OCI-LY3 (cell line): ENCODE data around the gene PNLIPRP1.

Source experiments
- H2AFZ ChIP-seq: fragments of 200-600, 300-600 bp; shearing (Covaris generic); 2 replicates; pipeline ENCODE4 v1.6.0; 2014; ENCODE audit warnings: antibody characterized with exemption, low read depth, low read length
- H3K27ac ChIP-seq: fragments of 200-600, 300-600 bp; sonication (generic); 2 replicates; pipeline ENCODE4 v1.5.1; 2014; ENCODE audit warnings: mild to moderate bottlenecking, low read length, moderate library complexity, mixed read lengths
- H3K27me3 ChIP-seq: fragments of 200-600, 300-600 bp; sonication (generic); 2 replicates; pipeline ENCODE4 v1.6.1; 2014; ENCODE audit warnings: low read depth, low read length, mixed read lengths
- H3K36me3 ChIP-seq: fragments of 200-600, 300-600 bp; sonication (generic); replicated peaks from 2 replicates; pipeline ENCODE3; 2014; ENCODE audit warnings: low read depth, low read length, mixed read lengths
- H3K4me1 ChIP-seq: fragments of 300-600, 200-600 bp; sonication (generic); 2 replicates; pipeline ENCODE4 v1.6.1; 2014; ENCODE audit warnings: low read length, mixed read lengths
- H3K4me2 ChIP-seq: fragments of 200-600, 300-600 bp; sonication (generic); 2 replicates; pipeline ENCODE4 v1.6.1; 2014; ENCODE audit warnings: low read length, mixed read lengths
- H3K4me3 ChIP-seq: fragments of 300-600, 200-600 bp; sonication (generic); 2 replicates; pipeline ENCODE4 v1.5.1; 2014; ENCODE audit warnings: antibody characterized with exemption, mild to moderate bottlenecking, low read length, moderate library complexity
- H3K79me2 ChIP-seq: fragments of 300-600, 200-600 bp; shearing (Covaris generic); 2 replicates; pipeline ENCODE4 v1.6.1; 2014; ENCODE audit warnings: mild to moderate bottlenecking, low read length, mixed read lengths
- H3K9ac ChIP-seq: fragments of 300-600, 200-600 bp; shearing (Covaris generic); 2 replicates; pipeline ENCODE4 v1.6.0; 2014; ENCODE audit warnings: mild to moderate bottlenecking, low read length, moderate library complexity
- H3K9me3 ChIP-seq: fragments of 200-600, 300-600 bp; shearing (Covaris generic); 2 replicates; pipeline ENCODE4 v1.6.1; 2014; ENCODE audit warnings: low read length, mixed read lengths; ENCODE audit not compliant: insufficient read depth
- H4K20me1 ChIP-seq: fragments of 200-600, 300-600 bp; sonication (generic); 2 replicates; pipeline ENCODE4 v1.6.1; 2016; ENCODE audit warnings: low read length, mixed read lengths; ENCODE audit not compliant: insufficient read depth
- CTCF ChIP-seq: fragments of 200-600, 300-600 bp; sonication (generic); IDR thresholded peaks from 2 replicates; pipeline ENCODE4 v1.5.1; 2014; ENCODE audit warnings: antibody characterized with exemption, low read length, low read depth
- EZH2phosphoT487 ChIP-seq: fragments of 200-600 bp; shearing (Covaris generic); IDR thresholded peaks from 2 replicates; pipeline ENCODE4 v1.6.1; 2018; ENCODE audit warnings: antibody characterized with exemption, mixed run types, low read depth

PNLIPRP1 gene

GRCh38 chr10:116593139-116593740 lies 2.5 kb downstream of the PNLIPRP1 start:
- H2AFZ ChIP-seq = no peak overlapping the region
- H3K4me1 ChIP-seq = no peaks in the 10 kb centered on the region
- H3K79me2 ChIP-seq = no peaks in the 10 kb centered on the region
- no peak for TF ChIP-seq EZH2phosphoT487
- no peak for TF ChIP-seq CTCF
- no peak overlapping the region for H3K27ac ChIP-seq
- H3K9ac ChIP-seq = no peak overlapping the region
- no peaks in the 10 kb centered on the region for H3K27me3 ChIP-seq
- H3K9me3 ChIP-seq = no peaks in the 10 kb centered on the region
- H4K20me1 ChIP-seq = no peaks in the 10 kb centered on the region
- no peaks in the 10 kb centered on the region for H3K36me3 ChIP-seq
- H3K4me3 ChIP-seq = no peak overlapping the region
- no peak overlapping the region for H3K4me2 ChIP-seq

GRCh38 chr10:116594525-116595035 lies 3.8 kb downstream of the PNLIPRP1 start:
- no peaks in the 10 kb centered on the region for H4K20me1 ChIP-seq
- no peaks in the 10 kb centered on the region for H3K36me3 ChIP-seq
- H3K4me2 ChIP-seq = no peak overlapping the region
- H3K9ac ChIP-seq = no peak overlapping the region
- no peak overlapping the region for H2AFZ ChIP-seq
- H3K27me3 ChIP-seq = no peaks in the 10 kb centered on the region
- H3K27ac ChIP-seq = no peak overlapping the region
- H3K4me3 ChIP-seq = no peak overlapping the region
- H3K4me1 ChIP-seq = no peaks in the 10 kb centered on the region
- no peaks in the 10 kb centered on the region for H3K79me2 ChIP-seq
- no peaks in the 10 kb centered on the region for H3K9me3 ChIP-seq
- no peak for TF ChIP-seq EZH2phosphoT487

- Histone ChIP-seq H4K20me1 (no peaks in the 10 kb centered on the region), H3K9me3 (no peaks in the 10 kb centered on the region), H2AFZ (no peak overlapping the region), H3K4me2 (no peak overlapping the region), H3K27me3 (no peaks in the 10 kb centered on the region), H3K9ac (no peak overlapping the region), H3K79me2 (no peaks in the 10 kb centered on the region), H3K4me1 (no peaks in the 10 kb centered on the region), H3K4me3 (no peak overlapping the region), H3K36me3 (no peaks in the 10 kb centered on the region), H3K27ac (no peak overlapping the region)
- TF ChIP-seq CTCF (no peak), EZH2phosphoT487 (no peak)
These were observed 5.3 kb downstream of the PNLIPRP1 start for GRCh38 chr10:116596062-116596461.

- no peaks in the 10 kb centered on the region for H4K20me1 ChIP-seq
- TF ChIP-seq EZH2phosphoT487 = no peak
- TF ChIP-seq CTCF = no peak
These were observed 6.8 kb downstream of the PNLIPRP1 start for GRCh38 chr10:116597543-116597942.

More at GRCh38 chr10:116597543-116597942, 6.8 kb downstream of the PNLIPRP1 start:
- Histone ChIP-seq H3K4me1 (no peaks in the 10 kb centered on the region), H3K9ac (no peak overlapping the region), H2AFZ (no peak overlapping the region), H3K4me3 (no peak overlapping the region), H3K27ac (no peak overlapping the region), H3K9me3 (no peaks in the 10 kb centered on the region), H3K36me3 (no peaks in the 10 kb centered on the region), H3K27me3 (no peaks in the 10 kb centered on the region), H3K4me2 (no peak overlapping the region), H3K79me2 (no peaks in the 10 kb centered on the region)
